ENCODE results near the gene LSMEM2.

The LSMEM2 gene

GRCh38 chr3:50264964-50265485, 13.9 kb upstream of the LSMEM2 start:
- no peak for TF ChIP-seq CTCF (IDR thresholded peaks at IDR 0.05; ENCODE audit: borderline replicate concordance, insufficient read depth, low read depth, low read length)
- H3K4me3 ChIP-seq (ENCODE audit: low read depth, low read length) = no peak overlapping the region

- no peak overlapping the region for H3K4me3 ChIP-seq (ENCODE audit: low read depth, low read length)
- no peak for TF ChIP-seq CTCF (IDR thresholded peaks at IDR 0.05; ENCODE audit: borderline replicate concordance, insufficient read depth, low read depth, low read length)
Measured at GRCh38 chr3:50265571-50265970, 13.3 kb upstream of the LSMEM2 start.

GRCh38 chr3:50266017-50266416, 12.9 kb upstream of the LSMEM2 start:
- no peak for TF ChIP-seq CTCF (IDR thresholded peaks at IDR 0.05; ENCODE audit: borderline replicate concordance, insufficient read depth, low read depth, low read length)
- no peak overlapping the region for H3K4me3 ChIP-seq (ENCODE audit: low read depth, low read length)

- TF ChIP-seq CTCF (IDR thresholded peaks at IDR 0.05; ENCODE audit: borderline replicate concordance, insufficient read depth, low read depth, low read length) = no peak
- no peak overlapping the region for H3K4me3 ChIP-seq (ENCODE audit: low read depth, low read length)
Measured at GRCh38 chr3:50266836-50267235, 12.1 kb upstream of the LSMEM2 start.

GRCh38 chr3:50267280-50267913, 11.5 kb upstream of the LSMEM2 start:
- H3K4me3 ChIP-seq (ENCODE audit: low read depth, low read length) = no peak overlapping the region
- TF ChIP-seq CTCF (IDR thresholded peaks at IDR 0.05; ENCODE audit: borderline replicate concordance, insufficient read depth, low read depth, low read length) = no peak

GRCh38 chr3:50268276-50268675, 10.6 kb upstream of the LSMEM2 start:
- H3K4me3 ChIP-seq (ENCODE audit: low read depth, low read length) = no peak overlapping the region
- no peak for TF ChIP-seq CTCF (IDR thresholded peaks at IDR 0.05; ENCODE audit: borderline replicate concordance, insufficient read depth, low read depth, low read length)

- TF ChIP-seq CTCF (IDR thresholded peaks at IDR 0.05; ENCODE audit: borderline replicate concordance, insufficient read depth, low read depth, low read length) = no peak
Measured at GRCh38 chr3:50268703-50269451, 10.0 kb upstream of the LSMEM2 start, which contains the start of gene SEMA3B. SEMA3B (plus strand) TSS chr3:50269147; CDS start chr3:50269241, 94 bp downstream.

More at GRCh38 chr3:50268703-50269451, 10.0 kb upstream of the LSMEM2 start, which contains the start of gene SEMA3B:
- no peak within 1 kb of the TSS for H3K4me3 ChIP-seq (ENCODE audit: low read depth, low read length)

Data from GM12875 (cell line).